Measurements from ENCODE around the gene ATAD3B. TPM values are rescaled to one million over a fixed set of nuclear protein-coding genes. Genes with fewer than 3 reads are reported as not detected.
"Not testable (repeated sequence)": the region's sequence is repeated elsewhere in the genome, so short reads cannot be mapped to it uniquely, and the experiment has no call there.

Gene ATAD3B
- total RNA-seq, 1 donor from 2014 or later: 44.3 TPM

DNA sequence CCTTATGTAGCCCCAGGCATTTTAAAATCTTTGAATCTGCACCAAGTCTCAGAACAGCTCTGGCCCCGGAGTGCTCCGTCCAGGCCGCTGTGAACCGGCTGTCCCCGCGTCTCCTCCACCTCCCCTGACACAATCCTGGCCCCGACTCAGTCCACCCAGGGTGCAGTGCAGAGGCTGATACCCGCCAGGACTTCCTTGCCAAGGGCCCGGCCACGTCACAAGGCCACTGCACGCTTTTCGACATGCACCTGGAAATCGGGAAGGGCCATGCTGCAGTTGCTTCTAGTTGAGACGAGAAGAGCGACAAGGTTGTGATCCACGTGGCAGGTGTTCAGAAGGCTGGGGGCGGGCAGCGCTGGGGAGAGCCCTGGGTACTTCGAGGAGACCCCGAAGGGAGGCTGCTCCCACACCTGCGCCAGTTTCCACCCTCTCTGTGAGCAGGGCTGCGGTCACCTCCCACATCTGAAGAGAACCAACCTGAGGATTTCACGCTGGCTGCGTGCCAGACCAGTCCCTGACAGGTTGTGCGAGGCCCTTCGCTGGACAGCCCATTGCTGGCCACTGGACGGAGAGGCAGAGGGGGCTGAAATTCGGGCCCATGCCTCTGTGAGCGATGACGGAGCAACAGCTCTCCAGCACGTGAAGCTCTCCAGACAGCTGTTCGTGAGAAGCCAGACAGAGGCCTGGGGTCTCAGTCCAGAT, 29.3 kb upstream of the ATAD3B start:
- peaks cover 5% of the 10 kb centered on the region for H3K4me1 Mint-ChIP-seq (ENCODE audit: unreplicated experiment)
- no peaks in the 10 kb centered on the region for H3K9me3 Mint-ChIP-seq
- no peak for TF ChIP-seq CTCF (conservative IDR thresholded peaks at IDR 0.05)
- H3K36me3 Mint-ChIP-seq: no peaks in the 10 kb centered on the region
- no peak overlapping the region for H3K27ac Mint-ChIP-seq
- H3K4me3 Mint-ChIP-seq: no peak overlapping the region
- H3K27me3 Mint-ChIP-seq: no peaks in the 10 kb centered on the region
- no peak for DNase-seq (ENCODE audit: extremely low spot score, unreplicated experiment)

DNA sequence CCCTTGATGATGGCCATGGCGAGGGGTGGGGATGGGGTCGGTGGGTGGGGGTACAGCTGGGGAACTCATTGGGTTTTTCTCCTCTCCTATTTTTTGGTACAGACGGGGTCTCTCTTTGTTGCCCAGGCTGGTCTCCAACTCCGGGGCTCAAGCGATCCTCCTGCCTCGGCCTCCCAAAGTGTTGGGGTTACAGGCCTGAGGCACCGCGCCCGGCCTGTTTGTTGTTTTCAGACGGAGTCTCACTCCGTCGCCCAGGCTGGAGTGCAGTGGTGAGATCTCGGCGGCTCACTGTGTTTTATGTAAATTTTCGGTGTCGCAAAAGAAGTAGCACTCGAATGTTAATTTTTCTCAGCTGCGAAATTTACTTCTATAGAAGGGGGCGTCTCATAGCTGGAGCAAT, 24.9 kb upstream of the ATAD3B start:
- not testable (repeated sequence) for H3K27me3 Mint-ChIP-seq; DNase-seq (ENCODE audit: extremely low spot score, unreplicated experiment); H3K27ac Mint-ChIP-seq; H3K36me3 Mint-ChIP-seq; H3K4me1 Mint-ChIP-seq (ENCODE audit: unreplicated experiment); H3K9me3 Mint-ChIP-seq; H3K4me3 Mint-ChIP-seq

- no peak within 1 kb of the TSS for H3K4me3 Mint-ChIP-seq
- no peak for DNase-seq (ENCODE audit: extremely low spot score, unreplicated experiment)
- H3K27ac Mint-ChIP-seq: no peak within 1 kb of the TSS
- no peaks in the 10 kb centered on the region for H3K4me1 Mint-ChIP-seq (ENCODE audit: unreplicated experiment)
- peaks cover 7% of the 10 kb centered on the region for H3K27me3 Mint-ChIP-seq
- H3K9me3 Mint-ChIP-seq: no peaks in the 10 kb centered on the region
- no peak for TF ChIP-seq CTCF (conservative IDR thresholded peaks at IDR 0.05)
- H3K36me3 Mint-ChIP-seq: no peaks in the 10 kb centered on the region
These were observed 22.3 kb upstream of the ATAD3B start, which contains the start of gene ATAD3C for GRCh38 chr1:1449099-1449739. Gene ATAD3C (plus strand): TSS chr1:1449689. CDS start chr1:1450684, 995 bp downstream.

DNA sequence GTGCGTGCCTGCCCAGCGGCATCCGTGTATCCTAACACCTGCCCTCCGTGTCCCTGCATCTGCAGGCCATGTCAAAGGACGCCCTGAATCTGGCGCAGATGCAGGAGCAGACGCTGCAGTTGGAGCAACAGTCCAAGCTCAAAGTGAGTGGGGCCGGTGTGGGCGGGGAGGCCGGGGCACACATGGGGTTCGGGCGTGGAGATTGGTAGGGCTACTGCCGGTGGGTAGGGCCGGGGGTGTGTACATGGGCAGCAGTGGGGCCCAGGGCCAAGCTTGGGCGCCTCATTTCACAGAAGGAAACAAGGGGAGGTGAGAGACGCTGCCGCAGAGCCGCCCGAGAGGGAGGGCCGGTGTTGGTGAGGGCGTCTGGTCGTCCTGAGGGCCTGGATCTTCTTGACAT, 20.9 kb upstream of the ATAD3B start:
- not testable (repeated sequence) for DNase-seq (ENCODE audit: extremely low spot score, unreplicated experiment); H3K4me3 Mint-ChIP-seq; H3K4me1 Mint-ChIP-seq (ENCODE audit: unreplicated experiment); H3K36me3 Mint-ChIP-seq; H3K27ac Mint-ChIP-seq; H3K27me3 Mint-ChIP-seq; H3K9me3 Mint-ChIP-seq

DNA sequence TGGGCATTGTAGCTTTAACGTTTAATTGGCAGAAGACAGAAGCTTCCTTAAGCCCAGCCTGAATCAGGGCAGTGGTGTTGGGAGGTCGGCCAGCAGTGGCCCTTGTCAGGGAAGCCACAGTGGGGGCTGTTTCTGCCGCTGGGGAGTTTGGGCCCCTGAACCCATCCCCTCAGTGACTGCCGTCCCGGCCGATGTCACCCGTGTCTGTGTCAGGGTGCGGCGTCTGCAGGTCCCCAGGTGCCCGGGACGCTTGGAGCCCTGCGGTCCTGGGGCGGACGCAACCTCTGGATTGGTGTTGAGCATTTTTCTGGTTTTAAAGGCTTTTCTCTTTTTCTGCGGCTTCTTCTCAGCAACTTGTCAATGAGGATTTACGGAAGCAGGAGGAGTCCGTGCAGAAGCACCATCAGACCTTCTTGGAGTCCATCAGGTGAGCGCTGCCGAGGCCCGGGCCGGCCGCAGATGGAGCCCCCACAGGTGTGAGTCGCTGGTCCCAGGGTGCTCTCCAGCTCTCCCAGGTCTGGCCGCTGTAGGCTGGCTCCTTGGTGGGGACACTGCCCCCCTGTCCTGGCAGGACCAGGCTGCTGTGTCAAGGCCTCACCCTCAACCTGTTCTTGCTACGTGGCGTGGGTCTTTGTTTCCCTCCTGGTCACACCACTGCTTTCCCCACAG, 19.7 kb upstream of the ATAD3B start:
- Mint-ChIP-seq H3K4me3 (no peak overlapping the region), H3K9me3 (no peaks in the 10 kb centered on the region), H3K27ac (no peak overlapping the region), H3K4me1 (ENCODE audit: unreplicated experiment) (no peaks in the 10 kb centered on the region), H3K36me3 (no peaks in the 10 kb centered on the region), H3K27me3 (peaks cover 7% of the 10 kb centered on the region)
- no peak for TF ChIP-seq CTCF (conservative IDR thresholded peaks at IDR 0.05)
- no peak for DNase-seq (ENCODE audit: extremely low spot score, unreplicated experiment)

DNA sequence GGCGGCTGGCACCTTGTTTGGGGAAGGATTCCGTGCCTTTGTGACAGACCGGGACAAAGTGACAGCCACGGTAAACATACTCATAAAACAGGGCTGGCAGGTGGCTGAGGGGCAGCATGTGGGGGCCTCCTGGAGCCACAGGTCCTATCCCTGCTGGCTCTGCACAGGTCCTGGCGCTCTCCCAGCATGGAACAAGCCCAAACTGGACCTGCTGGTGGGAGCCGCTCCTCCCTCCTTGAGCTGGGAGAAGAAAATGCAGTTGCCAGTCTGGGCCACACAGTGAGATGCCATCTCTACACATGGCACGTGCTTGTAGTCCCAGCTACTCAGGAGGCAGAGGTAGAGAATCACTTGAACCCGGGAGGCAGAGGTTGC, 19.2 kb upstream of the ATAD3B start:
- H3K27me3 Mint-ChIP-seq; H3K4me1 Mint-ChIP-seq (ENCODE audit: unreplicated experiment); H3K36me3 Mint-ChIP-seq; H3K4me3 Mint-ChIP-seq; H3K27ac Mint-ChIP-seq; DNase-seq (ENCODE audit: extremely low spot score, unreplicated experiment); H3K9me3 Mint-ChIP-seq: not testable (repeated sequence)

DNA sequence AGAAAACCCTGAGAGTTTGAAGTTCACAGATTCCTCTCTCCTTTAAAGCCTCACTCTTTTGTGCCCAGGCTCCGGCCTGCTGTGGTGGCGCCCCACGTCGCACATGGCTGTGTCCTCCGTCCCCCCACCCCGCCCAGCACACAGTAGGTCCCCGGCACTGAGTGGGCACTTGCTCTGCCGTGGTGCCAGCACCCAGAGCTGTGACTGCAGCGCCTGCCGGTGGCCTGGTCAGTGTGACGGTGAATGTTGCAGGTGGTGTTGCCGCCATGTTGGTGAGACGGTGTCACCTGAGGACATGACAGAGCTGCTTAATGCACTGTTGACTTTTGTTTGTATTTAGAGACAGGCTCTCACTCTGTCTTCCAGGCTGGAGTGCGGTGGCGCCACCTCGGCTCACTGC, 18.7 kb upstream of the ATAD3B start:
- no peak overlapping the region for H3K4me3 Mint-ChIP-seq
- TF ChIP-seq CTCF (conservative IDR thresholded peaks at IDR 0.05): no peak
- no peak overlapping the region for H3K27ac Mint-ChIP-seq
- DNase-seq (ENCODE audit: extremely low spot score, unreplicated experiment): no peak
- no peaks in the 10 kb centered on the region for H3K9me3 Mint-ChIP-seq
- H3K27me3 Mint-ChIP-seq: peaks cover 7% of the 10 kb centered on the region
- no peaks in the 10 kb centered on the region for H3K36me3 Mint-ChIP-seq
- no peaks in the 10 kb centered on the region for H3K4me1 Mint-ChIP-seq (ENCODE audit: unreplicated experiment)

DNA sequence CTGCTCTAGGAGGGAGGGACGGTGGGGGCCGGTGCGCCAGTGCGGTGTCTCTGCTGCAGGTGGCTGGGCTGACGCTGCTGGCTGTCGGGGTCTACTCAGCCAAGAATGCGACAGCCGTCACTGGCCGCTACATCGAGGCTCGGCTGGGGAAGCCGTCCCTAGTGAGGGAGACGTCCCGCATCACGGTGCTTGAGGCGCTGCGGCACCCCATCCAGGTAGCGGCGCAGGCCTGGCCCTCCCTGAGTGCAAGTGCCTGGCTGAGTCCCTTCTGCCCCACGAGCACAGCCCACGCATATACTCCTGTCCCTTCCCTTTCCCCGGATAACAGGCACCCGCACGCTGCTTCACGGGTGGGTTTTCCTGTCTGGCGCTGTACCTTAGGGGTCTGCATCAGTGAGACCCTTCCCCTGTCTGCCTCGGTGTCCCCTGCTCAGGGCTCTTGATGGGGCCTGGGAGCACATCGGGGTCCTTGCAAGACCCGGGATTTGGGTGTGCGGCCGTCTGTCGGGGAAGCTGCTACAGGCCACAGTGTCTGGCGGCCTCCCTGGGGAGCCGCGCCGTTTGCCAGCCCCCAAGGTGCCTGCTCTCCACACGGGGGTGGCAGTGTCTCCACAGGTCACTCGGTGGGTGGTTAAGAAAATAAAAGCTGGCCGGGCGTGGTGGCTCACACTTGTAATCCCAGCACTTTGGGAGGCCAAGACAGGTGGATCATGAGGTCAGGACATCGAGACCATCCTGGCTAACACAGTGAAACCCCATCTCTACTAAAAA, 17.1 kb upstream of the ATAD3B start:
- not testable (repeated sequence) for H3K27me3 Mint-ChIP-seq; H3K9me3 Mint-ChIP-seq; DNase-seq (ENCODE audit: extremely low spot score, unreplicated experiment); H3K27ac Mint-ChIP-seq; H3K4me3 Mint-ChIP-seq; H3K4me1 Mint-ChIP-seq (ENCODE audit: unreplicated experiment); H3K36me3 Mint-ChIP-seq
